Stomach (tissue), 4 donors: ENCODE data around the gene RAE1.

Experiments
- EP300 ChIP-seq: sonication (generic); formaldehyde crosslinking; IDR thresholded peaks from one replicate; pipeline ENCODE4 v1.6.1; 2017; ENCODE audit warnings: antibody characterized with exemption
- POLR2A ChIP-seq, 4 donors: fragments of 450-650 bp; IDR thresholded peaks; one replicate each; pipeline ENCODE4 v1.6.1; 2016; ENCODE audit warnings: antibody characterized with exemption in 4 of 4, control low read depth in 2 of 4, mild to moderate bottlenecking in 1 of 4, moderate library complexity in 1 of 4
- POLR2AphosphoS5 ChIP-seq, 3 donors: sonication (generic); formaldehyde crosslinking; IDR thresholded peaks; one replicate each; pipeline ENCODE4 v1.6.1; 2016; ENCODE audit warnings: antibody characterized with exemption in 3 of 3
- TF ChIP-seq, protein P1 (sequence below), 7 experiments: fragments of 450-650 bp in 4 of 7; fragments of 200-600 bp in 3 of 7; sonication (generic) in 3 of 7; IDR thresholded peaks; one replicate each; pipeline ENCODE4 v1.5.1; 2016 to 2019; ENCODE audit warnings: antibody characterized with exemption in 7 of 7, control low read depth in 2 of 7, mild to moderate bottlenecking in 1 of 7

- TF ChIP-seq, protein P1, sequence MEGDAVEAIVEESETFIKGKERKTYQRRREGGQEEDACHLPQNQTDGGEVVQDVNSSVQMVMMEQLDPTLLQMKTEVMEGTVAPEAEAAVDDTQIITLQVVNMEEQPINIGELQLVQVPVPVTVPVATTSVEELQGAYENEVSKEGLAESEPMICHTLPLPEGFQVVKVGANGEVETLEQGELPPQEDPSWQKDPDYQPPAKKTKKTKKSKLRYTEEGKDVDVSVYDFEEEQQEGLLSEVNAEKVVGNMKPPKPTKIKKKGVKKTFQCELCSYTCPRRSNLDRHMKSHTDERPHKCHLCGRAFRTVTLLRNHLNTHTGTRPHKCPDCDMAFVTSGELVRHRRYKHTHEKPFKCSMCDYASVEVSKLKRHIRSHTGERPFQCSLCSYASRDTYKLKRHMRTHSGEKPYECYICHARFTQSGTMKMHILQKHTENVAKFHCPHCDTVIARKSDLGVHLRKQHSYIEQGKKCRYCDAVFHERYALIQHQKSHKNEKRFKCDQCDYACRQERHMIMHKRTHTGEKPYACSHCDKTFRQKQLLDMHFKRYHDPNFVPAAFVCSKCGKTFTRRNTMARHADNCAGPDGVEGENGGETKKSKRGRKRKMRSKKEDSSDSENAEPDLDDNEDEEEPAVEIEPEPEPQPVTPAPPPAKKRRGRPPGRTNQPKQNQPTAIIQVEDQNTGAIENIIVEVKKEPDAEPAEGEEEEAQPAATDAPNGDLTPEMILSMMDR (IDR thresholded peaks at IDR 0.05): no peak
- TF ChIP-seq POLR2A (IDR thresholded peaks at IDR 0.05) (no peak), EP300 (no peak), POLR2AphosphoS5 (IDR thresholded peaks at IDR 0.05) (no peak)
Measured at GRCh38 chr20:57402206-57403125, 51.4 kb downstream of the RAE1 start.
